CD4-positive, CD25-positive, alpha-beta regulatory T cell (primary cell): ENCODE data around the gene NR3C2. TPM values are rescaled to one million over a fixed set of nuclear protein-coding genes. Genes with fewer than 3 reads are reported as not detected.
A peak's percentile ranks its signal among the peaks of the same experiment; 100 is the strongest.

Source experiments
- ATAC-seq, 2 donors: fragments of 150-1000 bp; cut with Tn5 transposase; one replicate each; pipeline ENCODE4 v1.10.0; 2021; ENCODE audit warnings: low read depth in 2 of 2, moderate number of reproducible peaks in 2 of 2, moderate library complexity in 1 of 2
- DNase-seq, 3 donors: peaks; one replicate each; pipeline versions ENCODE4 v3.0.0 to v3.0.0-alpha.2; 2012 to 2022; ENCODE audit warnings: mixed read lengths in 1 of 3
- H3K27ac ChIP-seq: one replicate; pipeline ENCODE4 v1.7.0; 2013; ENCODE audit warnings: mild to moderate bottlenecking, low read length; ENCODE audit not compliant: insufficient read depth, poor library complexity, severe bottlenecking
- H3K27me3 ChIP-seq: one replicate; pipeline ENCODE4 v1.7.0; 2013; ENCODE audit warnings: low read length; ENCODE audit not compliant: control insufficient read depth, insufficient read depth
- H3K36me3 ChIP-seq: one replicate; pipeline ENCODE4 v1.7.0; 2013; ENCODE audit warnings: mild to moderate bottlenecking, low read length, moderate library complexity; ENCODE audit not compliant: control insufficient read depth, insufficient read depth
- H3K4me1 ChIP-seq: 2 replicates; pipeline ENCODE4 v1.7.0; 2013; ENCODE audit warnings: mild to moderate bottlenecking, low read length; ENCODE audit not compliant: insufficient read depth, control insufficient read depth, poor library complexity, severe bottlenecking
- H3K4me3 ChIP-seq: one replicate; pipeline ENCODE4 v1.7.0; 2013; ENCODE audit warnings: low read depth, mild to moderate bottlenecking, low read length, moderate library complexity
- H3K9me3 ChIP-seq, 2 experiments: 1 replicate in 1 of 2; 2 replicates in 1 of 2; pipeline ENCODE4 v1.7.0; 2013; ENCODE audit warnings: low read length in 2 of 2, mild to moderate bottlenecking in 1 of 2, moderate library complexity in 1 of 2; ENCODE audit not compliant: control insufficient read depth in 2 of 2
- H3K27ac Mint-ChIP-seq, 3 donors: one replicate each; pipeline ENCODE4 v1.8.0; 2020 to 2022; ENCODE audit warnings: mild to moderate bottlenecking in 3 of 3, mixed read lengths in 3 of 3, moderate library complexity in 2 of 3
- H3K27me3 Mint-ChIP-seq: one replicate; pipeline ENCODE4 v1.8.0; 2022; ENCODE audit warnings: mild to moderate bottlenecking, mixed read lengths
- H3K36me3 Mint-ChIP-seq: one replicate; pipeline ENCODE4 v1.8.0; 2020; ENCODE audit warnings: mixed read lengths
- H3K4me1 Mint-ChIP-seq, 4 donors: one replicate each; pipeline ENCODE4 v1.8.0; 2020 to 2022; ENCODE audit warnings: mixed read lengths in 4 of 4, mild to moderate bottlenecking in 1 of 4
- H3K4me3 Mint-ChIP-seq, 4 donors: one replicate each; pipeline ENCODE4 v1.8.0; 2020 to 2022; ENCODE audit warnings: mild to moderate bottlenecking in 4 of 4, mixed read lengths in 4 of 4, moderate library complexity in 3 of 4
- H3K9me3 Mint-ChIP-seq, 7 donors: one replicate each; pipeline ENCODE4 v1.8.0; 2020 to 2022; ENCODE audit warnings: mixed read lengths in 7 of 7, mild to moderate bottlenecking in 3 of 7, moderate library complexity in 2 of 7
- polyA plus RNA-seq, 4 donors: library from polyadenylated mRNA; unstranded; fragments of 300-500 nt; fragmentation: Illumina TruSeq; gene quantifications; one replicate each; pipeline ENCODE4 v1.2.3, GENCODE V29; 2021
- total RNA-seq: library from RNA; stranded (reverse); gene quantifications from one replicate; pipeline ENCODE4 v1.2.3, GENCODE V29; 2022

The NR3C2 gene
- total and polyA plus RNA-seq, 5 donors from 2014 or later, result 1.2 to 16.1 (median 3.2) TPM

- Mint-ChIP-seq H3K9me3 (peaks cover 0 to 3% (median 0%) of the 10 kb centered on the region in 7 donors), H3K27ac (no peak overlapping the region), H3K27me3 (no peaks in the 10 kb centered on the region), H3K4me1 (peaks cover 5 to 23% (median 6%) of the 10 kb centered on the region in 4 donors), H3K4me3 (no peak overlapping the region), H3K36me3 (peaks cover 4% of the 10 kb centered on the region)
- H3K36me3 ChIP-seq, result no peaks in the 10 kb centered on the region
- H3K4me3 ChIP-seq, result no peak overlapping the region
- DNase-seq (no peak), ATAC-seq (no peak)
- H3K27me3 ChIP-seq, result no peaks in the 10 kb centered on the region
- no peak overlapping the region for H3K27ac ChIP-seq
- no peaks in the 10 kb centered on the region for H3K9me3 ChIP-seq
- H3K4me1 ChIP-seq, result no peaks in the 10 kb centered on the region
Observed at GRCh38 chr4:148271166-148271565, 171.0 kb downstream of the NR3C2 start.

DNA sequence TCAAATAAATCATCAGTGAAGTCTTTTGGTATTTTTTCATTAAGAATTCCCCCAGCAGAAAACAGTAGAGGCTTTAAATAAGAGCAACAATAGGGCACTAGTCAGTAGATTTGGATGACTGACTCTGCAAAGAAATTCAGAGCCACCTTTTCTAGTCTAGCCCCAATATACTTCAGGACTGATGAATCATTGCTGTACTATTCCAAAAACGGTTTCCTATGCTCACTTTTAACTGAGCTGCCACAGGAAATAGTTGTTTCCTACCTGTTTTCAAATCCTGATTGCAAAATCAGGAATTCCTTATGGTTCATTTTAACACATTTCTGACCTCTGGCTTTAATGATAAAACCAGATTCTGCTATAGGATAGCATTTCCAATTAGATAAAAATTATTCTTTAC lies 171.6 kb downstream of the NR3C2 start:
- peaks cover 4% of the 10 kb centered on the region for H3K36me3 Mint-ChIP-seq
- ATAC-seq (no peak), DNase-seq (no peak)
- H3K27me3 ChIP-seq, result no peaks in the 10 kb centered on the region
- no peaks in the 10 kb centered on the region for H3K36me3 ChIP-seq
- H3K4me1 ChIP-seq, result no peaks in the 10 kb centered on the region
- H3K9me3 ChIP-seq, result no peaks in the 10 kb centered on the region
- peaks cover 0 to 3% (median 0%) of the 10 kb centered on the region in 7 donors for H3K9me3 Mint-ChIP-seq
- H3K27me3 Mint-ChIP-seq, result no peaks in the 10 kb centered on the region
- H3K4me3 Mint-ChIP-seq, result no peak overlapping the region
- H3K27ac ChIP-seq, result no peak overlapping the region
- no peak overlapping the region for H3K27ac Mint-ChIP-seq
- H3K4me3 ChIP-seq, result no peak overlapping the region
- H3K4me1 Mint-ChIP-seq, result peaks cover 5 to 25% (median 6%) of the 10 kb centered on the region in 4 donors

- no peak for ATAC-seq
- Mint-ChIP-seq H3K36me3 (peaks cover 2% of the 10 kb centered on the region), H3K27me3 (no peaks in the 10 kb centered on the region), H3K27ac (peak overlapping the region in 1 of 3 donors; percentile 41), H3K4me3 (no peak overlapping the region), H3K4me1 (peaks cover 5 to 15% (median 9%) of the 10 kb centered on the region in 4 donors), H3K9me3 (peaks cover 0 to 3% (median 0%) of the 10 kb centered on the region in 7 donors)
- no peaks in the 10 kb centered on the region for H3K36me3 ChIP-seq
- H3K4me1 ChIP-seq, result no peaks in the 10 kb centered on the region
- no peak overlapping the region for H3K4me3 ChIP-seq
- DNase-seq, result no peak
- no peaks in the 10 kb centered on the region for H3K27me3 ChIP-seq
- no peak overlapping the region for H3K27ac ChIP-seq
- no peaks in the 10 kb centered on the region for H3K9me3 ChIP-seq
Observed at GRCh38 chr4:148268835-148269234, 173.4 kb downstream of the NR3C2 start.

- Histone ChIP-seq H3K9me3 (no peaks in the 10 kb centered on the region), H3K4me3 (no peak overlapping the region), H3K27ac (no peak overlapping the region), H3K36me3 (no peaks in the 10 kb centered on the region), H3K4me1 (no peaks in the 10 kb centered on the region), H3K27me3 (no peaks in the 10 kb centered on the region)
- peaks cover 5% of the 10 kb centered on the region for H3K36me3 Mint-ChIP-seq
- DNase-seq, result no peak
- no peak overlapping the region for H3K27ac Mint-ChIP-seq
- no peak overlapping the region for H3K4me3 Mint-ChIP-seq
- no peaks in the 10 kb centered on the region for H3K27me3 Mint-ChIP-seq
- no peak for ATAC-seq
- peaks cover 0 to 3% (median 0%) of the 10 kb centered on the region in 7 donors for H3K9me3 Mint-ChIP-seq
- peaks cover 3 to 12% (median 7%) of the 10 kb centered on the region in 4 donors for H3K4me1 Mint-ChIP-seq
Observed at GRCh38 chr4:148266921-148267320, 175.3 kb downstream of the NR3C2 start.

DNA sequence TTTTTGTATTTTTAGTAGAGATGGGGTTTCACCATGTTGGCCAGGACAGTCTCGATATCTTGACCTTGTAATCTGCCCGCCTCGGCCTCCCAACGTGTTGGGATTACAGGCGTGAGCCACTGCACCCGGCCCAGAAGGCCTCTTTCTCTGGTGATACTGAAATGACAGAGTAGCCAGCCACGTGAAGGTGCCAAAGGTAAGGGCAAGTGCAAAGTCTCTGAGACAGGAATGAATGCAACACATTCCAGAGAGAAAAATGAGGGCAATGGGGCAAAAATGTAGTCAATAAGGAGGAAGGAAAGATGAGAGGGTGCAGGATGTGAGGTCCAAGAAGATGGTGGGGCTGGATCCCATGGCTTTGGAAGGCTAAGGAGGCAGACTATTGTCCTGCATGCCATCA lies 176.0 kb downstream of the NR3C2 start:
- H3K4me1 Mint-ChIP-seq, result peaks cover 0 to 10% (median 7%) of the 10 kb centered on the region in 4 donors
- Histone ChIP-seq H3K9me3 (no peaks in the 10 kb centered on the region), H3K4me1 (no peaks in the 10 kb centered on the region), H3K27ac (no peak overlapping the region), H3K36me3 (no peaks in the 10 kb centered on the region), H3K27me3 (no peaks in the 10 kb centered on the region), H3K4me3 (no peak overlapping the region)
- ATAC-seq, result no peak
- no peak overlapping the region for H3K4me3 Mint-ChIP-seq
- no peak for DNase-seq
- peaks cover 8% of the 10 kb centered on the region for H3K36me3 Mint-ChIP-seq
- peaks cover 0 to 3% (median 0%) of the 10 kb centered on the region in 7 donors for H3K9me3 Mint-ChIP-seq
- H3K27me3 Mint-ChIP-seq, result no peaks in the 10 kb centered on the region
- H3K27ac Mint-ChIP-seq, result no peak overlapping the region

GRCh38 chr4:148265627-148266026 lies 176.6 kb downstream of the NR3C2 start:
- Mint-ChIP-seq H3K27ac (no peak overlapping the region), H3K36me3 (peaks cover 9% of the 10 kb centered on the region), H3K27me3 (no peaks in the 10 kb centered on the region), H3K4me3 (no peak overlapping the region), H3K9me3 (peaks cover 0 to 3% (median 0%) of the 10 kb centered on the region in 7 donors), H3K4me1 (peaks cover 0 to 12% (median 7%) of the 10 kb centered on the region in 4 donors)
- no peak for ATAC-seq
- Histone ChIP-seq H3K4me3 (no peak overlapping the region), H3K27me3 (no peaks in the 10 kb centered on the region), H3K27ac (no peak overlapping the region), H3K9me3 (no peaks in the 10 kb centered on the region), H3K36me3 (no peaks in the 10 kb centered on the region), H3K4me1 (no peaks in the 10 kb centered on the region)
- no peak for DNase-seq

GRCh38 chr4:148263802-148264201 lies 178.4 kb downstream of the NR3C2 start:
- no peak overlapping the region for H3K27ac Mint-ChIP-seq
- no peak overlapping the region for H3K4me3 Mint-ChIP-seq
- Histone ChIP-seq H3K4me3 (no peak overlapping the region), H3K4me1 (no peaks in the 10 kb centered on the region), H3K27ac (no peak overlapping the region), H3K9me3 (no peaks in the 10 kb centered on the region), H3K36me3 (no peaks in the 10 kb centered on the region), H3K27me3 (no peaks in the 10 kb centered on the region)
- no peak for ATAC-seq
- peaks cover 9% of the 10 kb centered on the region for H3K36me3 Mint-ChIP-seq
- H3K4me1 Mint-ChIP-seq, result peaks cover 0 to 11% (median 9%) of the 10 kb centered on the region in 4 donors
- DNase-seq, result no peak
- H3K9me3 Mint-ChIP-seq, result peaks cover 0 to 2% (median 0%) of the 10 kb centered on the region in 7 donors
- H3K27me3 Mint-ChIP-seq, result no peaks in the 10 kb centered on the region

- no peak overlapping the region for H3K27ac ChIP-seq
- DNase-seq, result no peak
- no peaks in the 10 kb centered on the region for H3K4me1 ChIP-seq
- Mint-ChIP-seq H3K4me3 (no peak overlapping the region), H3K27ac (no peak overlapping the region), H3K4me1 (peaks cover 0 to 15% (median 9%) of the 10 kb centered on the region in 4 donors), H3K27me3 (no peaks in the 10 kb centered on the region), H3K9me3 (peaks cover 0 to 2% (median 0%) of the 10 kb centered on the region in 7 donors), H3K36me3 (peaks cover 9% of the 10 kb centered on the region)
- no peak overlapping the region for H3K4me3 ChIP-seq
- no peaks in the 10 kb centered on the region for H3K36me3 ChIP-seq
- ATAC-seq, result no peak
- no peaks in the 10 kb centered on the region for H3K27me3 ChIP-seq
- no peaks in the 10 kb centered on the region for H3K9me3 ChIP-seq
Observed at GRCh38 chr4:148263127-148263526, 179.1 kb downstream of the NR3C2 start.
